ENCODE measurements around the gene UPB1. TPM values are rescaled to one million over a fixed set of nuclear protein-coding genes. Genes with fewer than 3 reads are reported as not detected.

The UPB1 gene
- total RNA-seq, 3 donors from 2014 or later (not counting 1 experiment from before 2014, with no cell fraction given) = 0.33 to 1.6 (median 0.50) TPM

DNA sequence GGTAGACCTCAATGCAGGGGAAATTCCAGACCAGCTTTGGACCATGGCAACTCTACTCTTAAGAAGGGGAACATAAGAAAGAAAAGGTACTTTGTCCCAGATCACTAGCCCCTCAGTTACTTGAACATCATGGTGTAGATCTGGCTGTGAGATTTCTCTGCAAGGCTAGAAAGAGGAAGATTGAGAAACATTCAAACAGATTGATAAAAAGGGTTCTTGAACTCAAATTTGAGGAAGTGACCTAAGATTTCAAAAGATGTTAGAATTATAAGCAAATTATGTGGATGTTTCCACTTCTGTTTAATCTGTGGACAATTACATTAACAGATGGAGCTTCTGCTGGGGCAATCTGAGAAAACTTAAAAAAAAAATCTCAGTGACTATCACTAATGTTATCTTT lies 21.8 kb upstream of the UPB1 start:
- H3K27ac Mint-ChIP-seq = no peak overlapping the region
- no peak for ATAC-seq
- intact Hi-C loops (cut with micrococcal nuclease) = no loop called here

DNA sequence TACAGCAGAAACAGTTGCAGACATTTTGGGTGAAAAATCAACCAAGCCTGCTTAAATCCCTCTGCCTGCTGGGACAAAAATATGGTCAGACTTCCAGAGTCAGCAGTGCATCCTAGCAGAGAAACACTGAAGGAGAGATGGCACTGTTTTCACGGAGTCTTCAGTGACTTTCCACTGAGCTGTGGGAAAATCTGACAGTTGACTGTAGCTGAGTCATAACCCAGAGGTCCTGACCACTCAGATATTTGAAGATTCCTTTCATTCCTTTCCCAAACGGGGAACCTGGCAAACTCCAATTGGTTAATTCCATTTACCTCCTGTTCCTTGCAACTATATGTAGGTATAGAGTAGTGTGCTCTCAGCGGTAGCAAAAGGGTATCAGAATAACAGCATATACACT lies 20.9 kb upstream of the UPB1 start:
- no peak for ATAC-seq
- Histone ChIP-seq H3K36me3 (ENCODE audit: control insufficient read depth, insufficient read depth, low read length) (no peaks in the 10 kb centered on the region), H3K27ac (ENCODE audit: low read length) (no peak overlapping the region), H3K4me1 (ENCODE audit: control insufficient read depth, insufficient read depth, low read length) (no peaks in the 10 kb centered on the region), H3K9me3 (ENCODE audit: control insufficient read depth, insufficient read depth, low read length) (no peaks in the 10 kb centered on the region), H3K4me3 (ENCODE audit: low read length) (no peak overlapping the region), H3K27me3 (ENCODE audit: control insufficient read depth, insufficient read depth, low read length) (no peaks in the 10 kb centered on the region)
- WGBS (ENCODE audit: insufficient coverage) = 68% methylated on average over 1 of the region's 3 CpGs
- intact Hi-C loops (cut with micrococcal nuclease) = no loop called here
- DNase-seq = no peak
- Mint-ChIP-seq H3K27me3 (ENCODE audit: low read depth in 2 of 2) (peaks cover 0 to 2% of the 10 kb centered on the region in 2 donors), H3K36me3 (no peaks in the 10 kb centered on the region), H3K9me3 (no peaks in the 10 kb centered on the region), H3K27ac (no peak overlapping the region), H3K4me3 (no peak overlapping the region), H3K4me1 (no peaks in the 10 kb centered on the region)
- TF ChIP-seq, protein P1, sequence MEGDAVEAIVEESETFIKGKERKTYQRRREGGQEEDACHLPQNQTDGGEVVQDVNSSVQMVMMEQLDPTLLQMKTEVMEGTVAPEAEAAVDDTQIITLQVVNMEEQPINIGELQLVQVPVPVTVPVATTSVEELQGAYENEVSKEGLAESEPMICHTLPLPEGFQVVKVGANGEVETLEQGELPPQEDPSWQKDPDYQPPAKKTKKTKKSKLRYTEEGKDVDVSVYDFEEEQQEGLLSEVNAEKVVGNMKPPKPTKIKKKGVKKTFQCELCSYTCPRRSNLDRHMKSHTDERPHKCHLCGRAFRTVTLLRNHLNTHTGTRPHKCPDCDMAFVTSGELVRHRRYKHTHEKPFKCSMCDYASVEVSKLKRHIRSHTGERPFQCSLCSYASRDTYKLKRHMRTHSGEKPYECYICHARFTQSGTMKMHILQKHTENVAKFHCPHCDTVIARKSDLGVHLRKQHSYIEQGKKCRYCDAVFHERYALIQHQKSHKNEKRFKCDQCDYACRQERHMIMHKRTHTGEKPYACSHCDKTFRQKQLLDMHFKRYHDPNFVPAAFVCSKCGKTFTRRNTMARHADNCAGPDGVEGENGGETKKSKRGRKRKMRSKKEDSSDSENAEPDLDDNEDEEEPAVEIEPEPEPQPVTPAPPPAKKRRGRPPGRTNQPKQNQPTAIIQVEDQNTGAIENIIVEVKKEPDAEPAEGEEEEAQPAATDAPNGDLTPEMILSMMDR (IDR thresholded peaks at IDR 0.05) = no peak

More for the DNA sequence above, 21.8 kb upstream of the UPB1 start:
- H3K36me3 ChIP-seq (ENCODE audit: control insufficient read depth, insufficient read depth, low read length) = no peaks in the 10 kb centered on the region
- H3K36me3 Mint-ChIP-seq = no peaks in the 10 kb centered on the region
- no peaks in the 10 kb centered on the region for H3K9me3 ChIP-seq (ENCODE audit: control insufficient read depth, insufficient read depth, low read length)
- no peaks in the 10 kb centered on the region for H3K4me1 ChIP-seq (ENCODE audit: control insufficient read depth, insufficient read depth, low read length)
- no peaks in the 10 kb centered on the region for H3K27me3 Mint-ChIP-seq (ENCODE audit: low read depth in 2 of 2)
- H3K9me3 Mint-ChIP-seq = no peaks in the 10 kb centered on the region
- TF ChIP-seq, protein P1 (IDR thresholded peaks at IDR 0.05) = no peak
- H3K4me3 ChIP-seq (ENCODE audit: low read length) = no peak overlapping the region
- no peaks in the 10 kb centered on the region for H3K4me1 Mint-ChIP-seq
- H3K4me3 Mint-ChIP-seq = no peak overlapping the region
- H3K27ac ChIP-seq (ENCODE audit: low read length) = no peak overlapping the region
- no peaks in the 10 kb centered on the region for H3K27me3 ChIP-seq (ENCODE audit: control insufficient read depth, insufficient read depth, low read length)
- DNase-seq = no peak

DNA sequence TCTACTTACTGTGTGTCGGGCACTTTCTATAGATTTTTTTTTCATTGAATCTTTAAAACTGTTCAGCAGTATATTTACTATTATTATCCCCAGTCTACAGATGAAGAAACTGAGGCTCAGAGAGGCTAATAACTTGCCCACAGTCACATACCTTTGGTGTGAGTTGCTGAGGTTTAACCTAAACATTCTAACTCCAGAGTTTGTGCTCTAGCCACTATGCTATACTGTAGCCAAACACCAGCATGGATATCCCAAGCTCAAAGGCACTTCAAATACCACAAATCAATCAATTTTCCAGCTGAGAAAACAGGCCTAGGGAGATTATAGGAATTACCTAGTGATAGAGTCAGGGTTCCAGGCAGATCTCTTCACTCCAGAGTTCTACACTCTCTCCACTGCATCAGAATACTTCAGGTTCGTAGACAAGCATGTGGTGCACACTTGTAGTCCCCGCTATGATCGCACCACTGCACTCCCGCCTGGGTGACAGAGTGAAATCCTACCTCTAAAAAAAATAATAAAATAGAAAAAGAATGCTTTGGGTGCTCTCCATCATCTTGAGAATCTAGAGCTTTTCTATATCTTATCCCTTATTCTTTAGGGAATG lies 20.4 kb upstream of the UPB1 start:
- ATAC-seq = no peak
- H3K27ac ChIP-seq (ENCODE audit: low read length) = no peak overlapping the region
- intact Hi-C loops (cut with micrococcal nuclease) = no loop called here
- H3K36me3 ChIP-seq (ENCODE audit: control insufficient read depth, insufficient read depth, low read length) = no peaks in the 10 kb centered on the region
- no peak for DNase-seq
- no peaks in the 10 kb centered on the region for H3K9me3 ChIP-seq (ENCODE audit: control insufficient read depth, insufficient read depth, low read length)
- no peak overlapping the region for H3K27ac Mint-ChIP-seq
- WGBS (ENCODE audit: insufficient coverage) = 76% methylated on average over 4 of the region's 5 CpGs
- H3K9me3 Mint-ChIP-seq = no peaks in the 10 kb centered on the region
- H3K4me1 ChIP-seq (ENCODE audit: control insufficient read depth, insufficient read depth, low read length) = no peaks in the 10 kb centered on the region
- H3K27me3 Mint-ChIP-seq (ENCODE audit: low read depth in 2 of 2) = peaks cover 0 to 2% of the 10 kb centered on the region in 2 donors
- no peak overlapping the region for H3K4me3 Mint-ChIP-seq
- no peaks in the 10 kb centered on the region for H3K36me3 Mint-ChIP-seq
- no peak overlapping the region for H3K4me3 ChIP-seq (ENCODE audit: low read length)
- H3K4me1 Mint-ChIP-seq = no peaks in the 10 kb centered on the region
- TF ChIP-seq, protein P1 (IDR thresholded peaks at IDR 0.05) = no peak
- H3K27me3 ChIP-seq (ENCODE audit: control insufficient read depth, insufficient read depth, low read length) = no peaks in the 10 kb centered on the region

DNA sequence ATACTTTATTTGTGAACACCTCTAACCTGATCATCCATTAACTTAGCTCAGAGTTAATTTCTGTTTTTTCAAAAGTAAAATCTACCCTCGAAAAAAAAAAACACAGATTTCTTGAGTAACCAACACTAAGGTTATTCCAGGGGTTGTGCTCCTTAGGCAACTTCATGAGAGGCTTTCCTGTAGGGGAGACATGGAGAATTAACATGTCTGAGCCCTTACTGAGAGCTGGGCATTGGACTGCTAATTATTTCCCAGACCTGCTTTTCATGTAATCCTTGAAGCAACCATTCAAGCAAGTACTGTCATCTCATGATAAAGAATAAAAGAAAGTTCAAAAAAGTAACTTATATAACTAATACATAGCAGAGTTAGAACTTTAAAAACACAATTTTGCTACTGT lies 13.5 kb upstream of the UPB1 start:
- H3K4me3 Mint-ChIP-seq = no peak overlapping the region
- Histone ChIP-seq H3K36me3 (ENCODE audit: control insufficient read depth, insufficient read depth, low read length) (no peaks in the 10 kb centered on the region), H3K4me1 (ENCODE audit: control insufficient read depth, insufficient read depth, low read length) (no peaks in the 10 kb centered on the region), H3K4me3 (ENCODE audit: low read length) (no peak overlapping the region), H3K9me3 (ENCODE audit: control insufficient read depth, insufficient read depth, low read length) (no peaks in the 10 kb centered on the region), H3K27me3 (ENCODE audit: control insufficient read depth, insufficient read depth, low read length) (no peaks in the 10 kb centered on the region), H3K27ac (ENCODE audit: low read length) (no peak overlapping the region)
- H3K27me3 Mint-ChIP-seq (ENCODE audit: low read depth in 2 of 2) = peaks cover 0 to 2% of the 10 kb centered on the region in 2 donors
- no peak for ATAC-seq
- TF ChIP-seq, protein P1 (IDR thresholded peaks at IDR 0.05) = no peak
- H3K4me1 Mint-ChIP-seq = no peaks in the 10 kb centered on the region
- intact Hi-C loops (cut with micrococcal nuclease) = no loop called here
- no peaks in the 10 kb centered on the region for H3K9me3 Mint-ChIP-seq
- no peaks in the 10 kb centered on the region for H3K36me3 Mint-ChIP-seq
- DNase-seq = no peak
- no peak overlapping the region for H3K27ac Mint-ChIP-seq
- 50% methylated on average over 1 of the region's 1 CpG for WGBS (ENCODE audit: insufficient coverage)
